ENCODE data around the gene WNK2. TPM values are rescaled to one million over a fixed set of nuclear protein-coding genes. Genes with fewer than 3 reads are reported as not detected.

The WNK2 gene
- total and polyA plus RNA-seq, 2 of the 4 experiments (the other 2 are of a cell fraction), result not detected

GRCh38 chr9:93255494-93255867 is 71.5 kb downstream of the WNK2 start:
- no peaks in the 10 kb centered on the region for H3K36me3 ChIP-seq (ENCODE audit: control insufficient read depth, insufficient read depth, low read length)
- H3K79me1 ChIP-seq (ENCODE audit: low read depth in 1 of 2, low read length in 2 of 2), result no peaks in the 10 kb centered on the region
- H3K56ac ChIP-seq (ENCODE audit: extremely low read depth, insufficient read depth, low read length), result no peak overlapping the region
- CTCF ChIA-PET, result no interaction called here
- in situ Hi-C loops (cut with MboI; ENCODE audit: low sequenced_read_pairs), result no loop called here
- no peak overlapping the region for H2AK5ac ChIP-seq (ENCODE audit: low read depth, low read length)
- WGBS, 2 experiments (ENCODE audit: extremely low coverage in 2 of 2, insufficient read length in 1 of 2), result 60% methylated on average over 1 of the region's 7 CpGs; no CpG with 5 or more reads in 1 of the 2 experiments
- H2BK20ac ChIP-seq (ENCODE audit: low read depth, low read length), result no peak overlapping the region
- H2BK5ac ChIP-seq (ENCODE audit: low read depth, low read length, poor library complexity, severe bottlenecking), result no peak overlapping the region
- dilution Hi-C loops (cut with HindIII; ENCODE audit: low sequenced_read_pairs, unreplicated experiment), result no loop called here
- no TSS peak for BruUV-seq (replicated peaks)
- H2AFZ ChIP-seq (replicated peaks; ENCODE audit: low read length, poor library complexity), result no peak overlapping the region
- no peak overlapping the region for H2BK15ac ChIP-seq (ENCODE audit: low read depth, low read length)
- H3K18ac ChIP-seq (ENCODE audit: low read depth, low read length), result no peak overlapping the region
- H3K4me3 ChIP-seq (ENCODE audit: insufficient read depth, low read depth, low read length), result no peak overlapping the region
- H3K4me1 ChIP-seq (ENCODE audit: control insufficient read depth, insufficient read depth, low read length), result no peaks in the 10 kb centered on the region
- H3K23ac ChIP-seq (ENCODE audit: low read depth, low read length), result no peak overlapping the region
- no peak overlapping the region for H2AK9ac ChIP-seq (replicated peaks; ENCODE audit: low read depth, low read length, poor library complexity)
- TF ChIP-seq CTCF (conservative IDR thresholded peaks at IDR 0.05; ENCODE audit: low read depth, low read length), result no peak
- no peak for TF ChIP-seq ELK1 (IDR thresholded peaks at IDR 0.05; ENCODE audit: borderline replicate concordance, low read depth, low read length)
- TF ChIP-seq MAZ (IDR thresholded peaks at IDR 0.05; ENCODE audit: borderline replicate concordance, low read depth, low read length), result no peak
- TF ChIP-seq SMC3 (IDR thresholded peaks at IDR 0.05; ENCODE audit: low read depth, low read length), result no peak
- no peak for TF ChIP-seq POLR2A (IDR thresholded peaks at IDR 0.05; ENCODE audit: low read depth, low read length)
- no peak for TF ChIP-seq FOS (IDR thresholded peaks at IDR 0.05; ENCODE audit: low read depth, low read length)
- TF ChIP-seq MAFK (IDR thresholded peaks at IDR 0.05; ENCODE audit: low read depth, low read length), result no peak
- no peak for TF ChIP-seq USF2 (IDR thresholded peaks at IDR 0.05; ENCODE audit: low read depth, low read length)
- no peak for TF ChIP-seq RFX5 (IDR thresholded peaks at IDR 0.05; ENCODE audit: low read depth, low read length)
- TF ChIP-seq CHD1 (IDR thresholded peaks at IDR 0.05; ENCODE audit: low read depth, low read length), result no peak
- no peak for TF ChIP-seq BHLHE40 (IDR thresholded peaks at IDR 0.05; ENCODE audit: low read depth, low read length)
- no peak overlapping the region for H3K14ac ChIP-seq (replicated peaks; ENCODE audit: low read depth, low read length)
- H3K9me3 ChIP-seq (ENCODE audit: control insufficient read depth, insufficient read depth, low read length), result no peaks in the 10 kb centered on the region
- no peak overlapping the region for H3K9ac ChIP-seq (ENCODE audit: low read depth, low read length)
- H4K91ac ChIP-seq (ENCODE audit: insufficient read depth, low read depth, low read length), result no peak overlapping the region
- no peaks in the 10 kb centered on the region for H3K9me1 ChIP-seq (ENCODE audit: insufficient read depth, low read length)
- H2BK120ac ChIP-seq (ENCODE audit: low read depth, low read length), result no peak overlapping the region
- POLR2A ChIA-PET (ENCODE audit: unreplicated experiment), result no interaction called here
- no peak overlapping the region for H3K4me2 ChIP-seq (ENCODE audit: low read depth, low read length)
- H3K27me3 ChIP-seq (ENCODE audit: control insufficient read depth, insufficient read depth, low read length), result no peaks in the 10 kb centered on the region; the same call in 1 of the 2 replicates
- intact Hi-C loops (cut with micrococcal nuclease), result no loop called here
- no peaks in the 10 kb centered on the region for H4K20me1 ChIP-seq (ENCODE audit: insufficient read depth, low read length)
- no peak overlapping the region for H3K27ac ChIP-seq (ENCODE audit: insufficient read depth, low read length)
- no peak overlapping the region for H4K5ac ChIP-seq (ENCODE audit: low read depth, low read length)
- H4K8ac ChIP-seq (ENCODE audit: low read depth in 2 of 2, low read length in 2 of 2), result no peak overlapping the region
- no peak for DNase-seq
- ATAC-seq (ENCODE audit: low read depth), result no peak
- no peak overlapping the region for H3K4ac ChIP-seq (ENCODE audit: low read depth, low read length)

Measured in IMR-90 (cell line).